B cell (primary cell): ENCODE results near the gene PVALEF. TPM values are rescaled to one million over a fixed set of nuclear protein-coding genes. Genes with fewer than 3 reads are reported as not detected.

Source experiments
- ATAC-seq: fragments of 200-7000 bp; cut with Tn5 transposase; one replicate; pipeline ENCODE4 v1.10.0; 2021; ENCODE audit warnings: low read depth, mild to moderate bottlenecking, moderate number of reproducible peaks, moderate library complexity
- CTCF ChIA-PET: fragments of 350-600 bp; sonication (Branson Sonifier 250); formaldehyde crosslinking; loops from one replicate; lab custom pipeline; 2021; ENCODE audit warnings: antibody characterized with exemption, inconsistent platforms; lab: Charles Lee
- POLR2A ChIA-PET: fragments of 350-600 bp; sonication (Branson Sonifier 250); formaldehyde crosslinking; loops from one replicate; lab custom pipeline; 2021; ENCODE audit warnings: antibody characterized with exemption; lab: Charles Lee
- DNase-seq: peaks from one replicate; pipeline ENCODE4 v3.0.0; 2013
- H2AFZ ChIP-seq: 2 replicates; pipeline ENCODE4 v1.6.1; 2012; ENCODE audit warnings: mild to moderate bottlenecking, low read depth, low read length; ENCODE audit not compliant: insufficient read depth, poor library complexity, severe bottlenecking
- H3K27ac ChIP-seq, 2 donors: 1 replicate in 1 of 2; 2 replicates in 1 of 2; pipeline ENCODE4 v1.5.1; 2012 to 2013; ENCODE audit warnings: low read length in 2 of 2, mild to moderate bottlenecking in 2 of 2, moderate library complexity in 1 of 2
- H3K27me3 ChIP-seq, 4 experiments: fragments of 200-600 bp in 1 of 4; sonication (generic) in 1 of 4; replicated peaks in 1 of 4; 1 replicate in 2 of 4; 2 replicates in 2 of 4; pipeline versions ENCODE4 v1.6.1 to v1.7.0; 2013 to 2016; ENCODE audit warnings: low read length in 3 of 4, mild to moderate bottlenecking in 2 of 4, mixed read lengths in 1 of 4, moderate library complexity in 1 of 4; ENCODE audit not compliant: insufficient read depth in 4 of 4, control insufficient read depth in 3 of 4; ENCODE audit errors: control extremely low read depth in 1 of 4
- H3K36me3 ChIP-seq, 2 experiments: replicated peaks in 1 of 2; 1 replicate in 1 of 2; 2 replicates in 1 of 2; pipeline versions ENCODE4 v1.6.1 to v1.7.1; 2013; ENCODE audit warnings: low read length in 1 of 2; ENCODE audit not compliant: insufficient read depth in 2 of 2, control insufficient read depth in 1 of 2; ENCODE audit errors: control extremely low read depth in 1 of 2, extremely low read depth in 1 of 2
- H3K4me1 ChIP-seq, 2 donors: fragments of 200-600 bp in 1 of 2; sonication (generic) in 1 of 2; 1 replicate in 1 of 2; 2 replicates in 1 of 2; pipeline versions ENCODE4 v1.5.1 to v1.6.1; 2013 to 2017; ENCODE audit warnings: low read length in 2 of 2; ENCODE audit not compliant: control insufficient read depth in 2 of 2, insufficient read depth in 2 of 2
- H3K4me2 ChIP-seq: replicated peaks from 2 replicates; pipeline ENCODE3; 2012; ENCODE audit warnings: mild to moderate bottlenecking, low read depth, low read length; ENCODE audit not compliant: poor library complexity, severe bottlenecking
- H3K4me3 ChIP-seq, 5 experiments: fragments of 200-600 bp in 1 of 5; sonication (generic) in 1 of 5; 1 replicate in 3 of 5; 2 replicates in 2 of 5; pipeline versions ENCODE4 v1.5.1 to v1.7.0; 2011 to 2016; ENCODE audit warnings: low read length in 4 of 5, mild to moderate bottlenecking in 4 of 5, low read depth in 2 of 5, control low read depth in 1 of 5, moderate library complexity in 1 of 5; ENCODE audit not compliant: insufficient read depth in 1 of 5; ENCODE audit errors: control extremely low read depth in 1 of 5, extremely low read depth in 1 of 5
- H3K79me2 ChIP-seq: fragments of 200-600 bp; sonication (generic); one replicate; pipeline ENCODE4 v1.6.0; 2016; ENCODE audit warnings: low read length; ENCODE audit not compliant: control insufficient read depth, insufficient read depth
- H3K9ac ChIP-seq: fragments of 200-600 bp; sonication (generic); 2 replicates; pipeline ENCODE4 v1.6.1; 2017; ENCODE audit warnings: mild to moderate bottlenecking, low read length, moderate library complexity
- H3K9me3 ChIP-seq, 3 donors: one replicate each; pipeline versions ENCODE4 v1.6.1 to v1.7.1; 2013; ENCODE audit warnings: low read length in 2 of 3; ENCODE audit not compliant: control insufficient read depth in 2 of 3, insufficient read depth in 1 of 3; ENCODE audit errors: control extremely low read depth in 1 of 3
- H4K20me1 ChIP-seq: 2 replicates; pipeline ENCODE4 v1.6.0; 2012; ENCODE audit warnings: mild to moderate bottlenecking, low read length; ENCODE audit not compliant: insufficient read depth, control insufficient read depth, poor library complexity, severe bottlenecking
- H3K27ac Mint-ChIP-seq: one replicate; pipeline ENCODE4 v1.8.0; 2021; ENCODE audit warnings: mixed read lengths
- H3K27me3 Mint-ChIP-seq: one replicate; pipeline ENCODE4 v1.8.0; 2021; ENCODE audit warnings: mixed read lengths
- H3K4me1 Mint-ChIP-seq: one replicate; pipeline ENCODE4 v1.8.0; 2021; ENCODE audit warnings: mixed read lengths
- H3K4me3 Mint-ChIP-seq: one replicate; pipeline ENCODE4 v1.8.0; 2021; ENCODE audit warnings: mixed read lengths
- H3K9me3 Mint-ChIP-seq: one replicate; pipeline ENCODE4 v1.8.0; 2022; ENCODE audit warnings: mixed read lengths; ENCODE audit not compliant: insufficient read depth
- CTCF ChIP-seq: fragments of 200-600 bp; IDR thresholded peaks from one replicate; pipeline ENCODE4 v1.8.0; 2022; ENCODE audit warnings: antibody characterized with exemption, mild to moderate bottlenecking
- EZH2 ChIP-seq: IDR thresholded peaks from 2 replicates; pipeline ENCODE4 v1.6.1; 2012; ENCODE audit warnings: borderline replicate concordance, low read depth, mild to moderate bottlenecking, moderate library complexity, low read length; ENCODE audit not compliant: insufficient read depth, poor library complexity, severe bottlenecking
- WGBS: methylation state at CpG from one replicate; pipeline ENCODE4 v1.1.5; 2013; ENCODE audit warnings: missing lambda C conversion rate; ENCODE audit not compliant: insufficient coverage; 5-methylcytosine and 5-hydroxymethylcytosine counted together
- intact Hi-C: fragments of 100-400 bp; cut with micrococcal nuclease; formaldehyde crosslinking; loops from one replicate; pipeline ENCODE4 v1.10.0; 2022
- polyA plus RNA-seq: library from polyadenylated mRNA; depleted of rRNA; stranded (reverse); fragments of >200 nt; gene quantifications from 2 replicates; pipeline ENCODE4 v1.2.3, GENCODE V29; 2012
- total RNA-seq, 2 donors: library from RNA; stranded (reverse); fragments of 120-200 nt in 1 of 2; gene quantifications; 1 replicate in 1 of 2; 2 replicates in 1 of 2; pipeline versions ENCODE4 v1.2.3 to v1.2.4, GENCODE V29; 2013 to 2022

The PVALEF gene
- total and polyA plus RNA-seq, 2 donors (not counting 1 experiment from before 2014, with no cell fraction given), result not detected

GRCh38 chr17:81197831-81198490 lies 32.7 kb downstream of the PVALEF start:
- WGBS, result 97% methylated on average over 21 of the region's 21 CpGs

More at GRCh38 chr17:81197831-81198490, 32.7 kb downstream of the PVALEF start:
- ATAC-seq (no peak), DNase-seq (no peak)
- Histone ChIP-seq H2AFZ (no peak overlapping the region), H3K4me3 (no peak overlapping the region), H4K20me1 (no peaks in the 10 kb centered on the region), H3K79me2 (no peaks in the 10 kb centered on the region), H3K4me2 (no peak overlapping the region), H3K36me3 (peaks cover 0 to 13% of the 10 kb centered on the region in 2 experiments), H3K9ac (no peak overlapping the region), H3K4me1 (no peaks in the 10 kb centered on the region), H3K27ac (no peak overlapping the region), H3K9me3 (no peaks in the 10 kb centered on the region), H3K27me3 (no peaks in the 10 kb centered on the region)
- TF ChIP-seq EZH2 (no peak), CTCF (no peak)
- H3K4me1 Mint-ChIP-seq, result no peaks in the 10 kb centered on the region
- intact Hi-C loops, result no loop called here
- H3K27ac Mint-ChIP-seq, result no peak overlapping the region
- ChIA-PET POLR2A (no interaction called here), CTCF (interaction anchor here (0.5 to 0.6 kb wide), 2 partner anchors 9 to 683 kb away, joined by 3 read pairs; no protein-coding TSS in a partner anchor)
- no peak overlapping the region for H3K4me3 Mint-ChIP-seq
- no peaks in the 10 kb centered on the region for H3K9me3 Mint-ChIP-seq
- H3K27me3 Mint-ChIP-seq, result no peaks in the 10 kb centered on the region
